ENCODE data around the gene NR6A1. TPM values are rescaled to one million over a fixed set of nuclear protein-coding genes. Genes with fewer than 3 reads are reported as not detected.

The NR6A1 gene
- 1 to 10 TPM in 1 of 2 donors, under 1 TPM in 1; 0.98 to 1.2 TPM for total RNA-seq

- peak; percentile 88 for ATAC-seq (replicated peaks)
- Mint-ChIP-seq H3K27me3 (peaks cover 51% of the 10 kb centered on the region), H3K4me3 (peak within 1 kb of the TSS; percentile 88), H3K27ac (peak within 1 kb of the TSS; percentile 87), H3K9me3 (no peaks in the 10 kb centered on the region), H3K4me1 (peaks cover 32% of the 10 kb centered on the region), H3K36me3 (ENCODE audit: low read depth) (peaks cover 9% of the 10 kb centered on the region)
Observed at GRCh38 chr9:124771021-124771866, at the start of gene NR6A1. NR6A1 (minus strand) TSS chr9:124771311.

DNA sequence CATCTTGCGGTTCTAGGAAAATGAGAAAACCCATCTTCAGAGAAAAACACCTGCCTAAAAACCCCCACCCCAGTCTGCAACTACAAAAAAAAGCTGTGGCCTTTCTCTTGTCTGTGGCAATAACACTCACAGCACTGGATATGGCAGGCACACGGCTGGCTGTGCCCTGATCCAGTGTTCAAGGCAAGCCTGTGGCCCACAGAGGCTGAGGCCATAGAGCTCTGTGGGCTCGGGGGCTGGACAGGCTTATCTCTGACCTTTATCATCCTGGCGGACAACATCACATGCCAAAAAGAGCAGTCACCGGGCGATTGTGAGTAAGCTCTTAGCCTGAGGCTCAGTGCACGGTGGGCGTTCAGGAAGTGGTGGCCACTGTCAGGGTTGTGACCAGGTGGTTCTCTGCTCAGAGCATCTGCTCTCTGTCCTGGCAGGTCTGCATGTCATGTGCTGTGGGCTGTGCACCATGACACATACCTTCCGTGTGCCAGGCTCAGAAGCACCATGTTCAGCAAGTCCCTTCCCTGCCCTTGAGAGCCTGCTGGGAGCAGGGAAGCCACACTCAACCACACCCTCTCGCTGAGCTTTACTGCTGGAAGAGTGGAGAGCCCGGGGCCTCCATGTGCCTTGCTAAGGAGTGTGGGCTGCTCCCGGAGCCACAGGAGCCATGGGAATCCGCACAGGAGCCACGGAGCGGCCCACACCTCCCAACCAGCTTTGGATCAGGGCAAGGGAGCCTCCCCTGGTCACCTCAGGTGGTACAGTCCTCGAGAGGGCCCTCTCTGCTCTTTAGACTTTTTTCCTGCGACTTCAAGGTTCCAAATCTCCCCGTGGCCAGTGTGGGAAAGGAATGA lies 47.5 kb upstream of the NR6A1 start:
- no peaks in the 10 kb centered on the region for H3K36me3 Mint-ChIP-seq (ENCODE audit: low read depth)
- H3K4me1 Mint-ChIP-seq, result peaks cover 5% of the 10 kb centered on the region
- H3K4me3 Mint-ChIP-seq, result peak overlapping the region; percentile 26
- H3K9me3 Mint-ChIP-seq, result no peaks in the 10 kb centered on the region
- peaks cover 6% of the 10 kb centered on the region for H3K27me3 Mint-ChIP-seq
- peak overlapping the region; percentile 44 for H3K27ac Mint-ChIP-seq
- peak; percentile 90 for ATAC-seq (replicated peaks)

DNA sequence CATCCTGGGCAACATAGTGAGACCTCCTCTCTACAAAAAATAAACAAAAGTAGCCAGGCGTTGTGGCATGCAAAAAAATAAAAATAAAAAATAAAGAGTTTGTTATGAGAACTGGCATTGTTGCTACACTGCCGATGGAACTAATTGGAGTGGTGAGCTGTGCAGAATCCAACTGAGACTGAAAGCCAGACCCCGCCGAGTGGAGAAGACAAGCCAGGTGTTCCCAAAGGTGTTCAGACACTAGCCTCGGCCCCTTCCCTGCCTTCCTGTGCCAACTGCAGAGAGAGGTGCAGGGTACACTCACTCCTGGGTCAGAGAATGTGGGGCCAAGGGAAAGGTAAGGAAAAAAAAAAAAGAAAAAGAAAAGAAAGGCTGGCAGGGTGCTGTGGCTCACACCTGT lies 44.5 kb upstream of the NR6A1 start:
- H3K4me1 Mint-ChIP-seq, result peaks cover 5% of the 10 kb centered on the region
- H3K27me3 Mint-ChIP-seq, result peaks cover 6% of the 10 kb centered on the region
- H3K4me3 Mint-ChIP-seq, result no peak overlapping the region
- no peak for ATAC-seq (replicated peaks)
- no peaks in the 10 kb centered on the region for H3K9me3 Mint-ChIP-seq
- H3K27ac Mint-ChIP-seq, result no peak overlapping the region
- no peaks in the 10 kb centered on the region for H3K36me3 Mint-ChIP-seq (ENCODE audit: low read depth)

GRCh38 chr9:124814164-124814535 lies 43.0 kb upstream of the NR6A1 start:
- Mint-ChIP-seq H3K27ac (no peak overlapping the region), H3K27me3 (peaks cover 6% of the 10 kb centered on the region), H3K9me3 (no peaks in the 10 kb centered on the region), H3K4me3 (no peak overlapping the region), H3K36me3 (ENCODE audit: low read depth) (no peaks in the 10 kb centered on the region), H3K4me1 (peaks cover 5% of the 10 kb centered on the region)
- no peak for ATAC-seq (replicated peaks)

- peaks cover 5% of the 10 kb centered on the region for H3K4me1 Mint-ChIP-seq
- peaks cover 6% of the 10 kb centered on the region for H3K27me3 Mint-ChIP-seq
- no peak overlapping the region for H3K4me3 Mint-ChIP-seq
- ATAC-seq (replicated peaks), result no peak
- no peak overlapping the region for H3K27ac Mint-ChIP-seq
- no peaks in the 10 kb centered on the region for H3K9me3 Mint-ChIP-seq
- no peaks in the 10 kb centered on the region for H3K36me3 Mint-ChIP-seq (ENCODE audit: low read depth)
Observed at GRCh38 chr9:124813501-124814163, 42.5 kb upstream of the NR6A1 start.

DNA sequence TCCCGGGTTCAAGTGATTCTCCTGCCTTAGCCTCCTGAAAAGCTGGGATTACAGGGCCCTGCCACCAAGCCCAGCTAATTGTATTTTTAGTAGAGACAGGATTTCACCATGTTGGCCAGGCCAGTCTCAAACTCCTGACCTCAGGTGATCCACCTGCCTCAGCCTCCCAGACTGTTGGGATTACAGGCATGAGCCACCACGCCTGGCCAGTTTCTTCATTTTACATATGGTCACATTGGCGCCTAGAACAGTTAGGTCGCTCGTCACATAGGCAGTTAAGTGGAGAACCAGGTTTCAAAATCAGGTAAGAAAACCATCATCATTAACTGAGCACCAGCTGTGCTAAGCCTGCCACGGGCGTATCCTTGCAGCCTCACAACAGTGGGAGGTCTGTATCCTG lies 41.9 kb upstream of the NR6A1 start:
- H3K4me3 Mint-ChIP-seq, result no peak overlapping the region
- no peak overlapping the region for H3K27ac Mint-ChIP-seq
- peaks cover 10% of the 10 kb centered on the region for H3K27me3 Mint-ChIP-seq
- H3K9me3 Mint-ChIP-seq, result no peaks in the 10 kb centered on the region
- ATAC-seq (replicated peaks), result no peak
- H3K4me1 Mint-ChIP-seq, result no peaks in the 10 kb centered on the region
- no peaks in the 10 kb centered on the region for H3K36me3 Mint-ChIP-seq (ENCODE audit: low read depth)

- Mint-ChIP-seq H3K4me1 (no peaks in the 10 kb centered on the region), H3K27me3 (peaks cover 10% of the 10 kb centered on the region), H3K9me3 (no peaks in the 10 kb centered on the region), H3K27ac (no peak overlapping the region), H3K36me3 (ENCODE audit: low read depth) (no peaks in the 10 kb centered on the region), H3K4me3 (no peak overlapping the region)
- peak; percentile 35 for ATAC-seq (replicated peaks)
Observed at GRCh38 chr9:124812441-124812876, 41.3 kb upstream of the NR6A1 start.

DNA sequence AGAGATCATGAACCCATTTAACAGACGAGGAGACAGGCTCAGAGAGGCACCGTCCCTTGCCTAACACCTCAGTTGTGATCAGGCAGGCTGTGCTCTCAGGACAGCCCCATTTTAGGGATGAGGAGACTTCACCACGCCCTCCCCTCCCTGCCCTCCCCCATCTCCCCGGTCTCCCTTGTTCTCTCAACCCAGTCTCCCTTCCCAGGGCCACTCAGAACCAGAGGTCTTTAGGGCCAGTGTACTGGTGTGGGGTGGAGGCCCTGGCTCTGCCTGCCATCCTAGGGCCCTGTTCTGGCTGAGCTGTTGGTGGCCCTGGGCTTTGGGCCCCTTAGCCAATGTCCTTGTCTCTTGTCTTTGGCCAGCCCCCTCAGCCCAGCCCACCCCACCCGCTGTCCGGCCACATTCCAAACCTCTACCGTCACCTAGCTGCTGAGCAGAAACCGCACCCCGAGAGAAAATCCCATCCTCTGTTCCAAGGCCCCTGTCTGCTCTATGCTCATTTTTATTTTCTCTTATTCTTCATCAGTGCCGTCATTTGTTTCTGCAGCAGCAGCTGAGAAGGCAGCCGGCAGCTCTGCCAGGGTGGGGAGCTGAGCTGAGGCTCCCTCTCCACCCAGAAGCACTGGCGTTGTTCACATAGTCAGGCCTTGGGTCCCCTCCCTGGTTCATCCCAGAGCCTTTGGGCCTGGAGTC lies 39.7 kb upstream of the NR6A1 start:
- no peaks in the 10 kb centered on the region for H3K36me3 Mint-ChIP-seq (ENCODE audit: low read depth)
- no peaks in the 10 kb centered on the region for H3K4me1 Mint-ChIP-seq
- H3K27ac Mint-ChIP-seq, result no peak overlapping the region
- no peak for ATAC-seq (replicated peaks)
- H3K4me3 Mint-ChIP-seq, result no peak overlapping the region
- peaks cover 4% of the 10 kb centered on the region for H3K27me3 Mint-ChIP-seq
- H3K9me3 Mint-ChIP-seq, result no peaks in the 10 kb centered on the region

DNA sequence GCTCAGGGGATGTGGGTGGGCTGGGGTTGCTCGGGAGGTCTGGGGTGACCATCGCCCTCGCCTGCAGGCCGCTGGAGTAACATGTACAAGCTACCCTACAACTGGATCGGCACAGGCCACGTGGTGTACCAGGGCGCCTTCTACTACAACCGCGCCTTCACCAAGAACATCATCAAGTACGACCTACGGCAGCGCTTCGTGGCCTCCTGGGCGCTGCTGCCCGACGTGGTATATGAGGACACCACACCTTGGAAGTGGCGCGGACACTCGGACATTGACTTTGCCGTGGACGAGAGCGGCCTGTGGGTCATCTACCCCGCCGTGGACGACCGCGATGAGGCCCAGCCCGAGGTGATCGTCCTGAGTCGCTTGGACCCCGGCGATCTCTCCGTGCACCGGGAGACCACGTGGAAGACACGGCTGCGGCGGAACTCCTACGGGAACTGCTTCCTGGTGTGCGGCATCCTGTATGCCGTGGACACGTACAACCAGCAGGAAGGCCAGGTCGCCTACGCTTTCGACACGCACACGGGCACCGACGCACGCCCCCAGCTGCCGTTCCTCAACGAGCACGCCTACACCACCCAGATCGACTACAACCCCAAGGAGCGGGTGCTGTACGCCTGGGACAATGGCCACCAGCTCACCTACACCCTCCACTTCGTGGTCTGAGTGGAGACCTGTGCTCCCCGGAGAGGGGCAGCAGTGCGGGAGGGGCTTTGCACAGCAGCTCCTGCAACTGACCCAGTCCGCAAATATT lies 38.8 kb upstream of the NR6A1 start:
- Mint-ChIP-seq H3K4me3 (no peak overlapping the region), H3K27me3 (peaks cover 4% of the 10 kb centered on the region), H3K27ac (no peak overlapping the region), H3K36me3 (ENCODE audit: low read depth) (no peaks in the 10 kb centered on the region), H3K9me3 (no peaks in the 10 kb centered on the region), H3K4me1 (no peaks in the 10 kb centered on the region)
- no peak for ATAC-seq (replicated peaks)

DNA sequence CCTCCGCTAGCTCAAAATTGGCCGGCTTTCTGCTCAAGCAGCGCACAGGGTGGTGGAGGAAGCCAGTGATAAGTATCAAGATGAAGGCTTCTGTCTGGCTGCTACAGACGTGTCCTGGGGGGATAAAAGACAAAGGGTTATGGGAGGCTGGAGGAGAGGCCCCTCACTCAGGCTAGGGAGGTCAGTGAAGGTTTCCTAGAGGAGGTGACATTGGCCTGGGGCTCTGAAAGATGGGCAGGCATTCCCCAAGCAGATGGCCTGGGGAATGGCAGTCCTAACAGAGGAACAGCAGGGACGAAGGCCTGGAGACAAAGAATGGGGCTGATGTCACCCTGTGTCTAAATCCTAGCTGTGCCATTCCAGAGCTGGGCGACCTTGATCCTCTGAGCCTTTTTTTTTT lies 38.1 kb upstream of the NR6A1 start:
- Mint-ChIP-seq H3K9me3 (no peaks in the 10 kb centered on the region), H3K27ac (no peak overlapping the region), H3K4me1 (no peaks in the 10 kb centered on the region), H3K36me3 (ENCODE audit: low read depth) (no peaks in the 10 kb centered on the region), H3K27me3 (peaks cover 4% of the 10 kb centered on the region), H3K4me3 (no peak overlapping the region)
- ATAC-seq (replicated peaks), result no peak

GRCh38 chr9:124808246-124808956 lies 37.3 kb upstream of the NR6A1 start:
- Mint-ChIP-seq H3K36me3 (ENCODE audit: low read depth) (no peaks in the 10 kb centered on the region), H3K27me3 (peaks cover 4% of the 10 kb centered on the region), H3K9me3 (no peaks in the 10 kb centered on the region), H3K4me1 (no peaks in the 10 kb centered on the region), H3K4me3 (no peak overlapping the region), H3K27ac (no peak overlapping the region)
- no peak for ATAC-seq (replicated peaks)

GRCh38 chr9:124805186-124805585 lies 34.1 kb upstream of the NR6A1 start:
- Mint-ChIP-seq H3K27me3 (peaks cover 4% of the 10 kb centered on the region), H3K9me3 (no peaks in the 10 kb centered on the region), H3K36me3 (ENCODE audit: low read depth) (no peaks in the 10 kb centered on the region), H3K4me1 (no peaks in the 10 kb centered on the region), H3K27ac (no peak overlapping the region), H3K4me3 (no peak overlapping the region)
- ATAC-seq (replicated peaks), result no peak

DNA sequence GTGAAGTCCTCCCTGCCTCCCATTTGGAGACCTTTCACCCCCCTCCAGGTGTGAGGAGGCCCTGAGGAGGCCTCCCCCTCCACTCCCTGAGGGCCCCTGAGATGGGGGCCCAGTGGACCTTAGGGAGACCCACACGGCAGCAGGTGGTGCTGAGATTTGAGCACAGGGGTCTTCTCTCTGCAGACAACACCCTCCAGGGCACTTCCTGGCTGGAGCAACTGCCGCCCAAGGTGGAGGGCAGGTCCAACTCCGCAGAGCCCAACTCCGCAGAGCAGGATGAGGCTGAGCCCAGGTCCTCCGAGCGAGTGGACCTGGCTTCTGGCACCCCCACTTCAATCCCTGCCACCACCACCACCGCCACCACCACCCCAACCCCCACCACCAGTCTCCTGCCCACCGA lies 32.8 kb upstream of the NR6A1 start:
- Mint-ChIP-seq H3K4me1 (no peaks in the 10 kb centered on the region), H3K36me3 (ENCODE audit: low read depth) (no peaks in the 10 kb centered on the region), H3K4me3 (no peak overlapping the region), H3K27ac (no peak overlapping the region), H3K9me3 (no peaks in the 10 kb centered on the region), H3K27me3 (peaks cover 4% of the 10 kb centered on the region)
- ATAC-seq (replicated peaks), result no peak
